Right lobe of liver (tissue), 4 donors: ENCODE results near the gene SERPINB4.

Source experiments
- POLR2A ChIP-seq: fragments of 450-650 bp; IDR thresholded peaks from one replicate; pipeline ENCODE4 v1.6.1; 2017; ENCODE audit warnings: antibody characterized with exemption, mild to moderate bottlenecking
- TF ChIP-seq, protein P1 (sequence below), 4 donors: fragments of 200-600 bp in 3 of 4; fragments of 450-650 bp in 1 of 4; IDR thresholded peaks; one replicate each; pipeline versions ENCODE4 v1.5.1 to v1.8.0; 2016 to 2022; ENCODE audit warnings: antibody characterized with exemption in 4 of 4, mild to moderate bottlenecking in 2 of 4
- donor health status: DM: no; HTN: no; CAD: no.
- donor health status: DM: no; HTN: no; CAD: no.
- donor health status: DM: no; HTN: yes; CAD: no.

DNA sequence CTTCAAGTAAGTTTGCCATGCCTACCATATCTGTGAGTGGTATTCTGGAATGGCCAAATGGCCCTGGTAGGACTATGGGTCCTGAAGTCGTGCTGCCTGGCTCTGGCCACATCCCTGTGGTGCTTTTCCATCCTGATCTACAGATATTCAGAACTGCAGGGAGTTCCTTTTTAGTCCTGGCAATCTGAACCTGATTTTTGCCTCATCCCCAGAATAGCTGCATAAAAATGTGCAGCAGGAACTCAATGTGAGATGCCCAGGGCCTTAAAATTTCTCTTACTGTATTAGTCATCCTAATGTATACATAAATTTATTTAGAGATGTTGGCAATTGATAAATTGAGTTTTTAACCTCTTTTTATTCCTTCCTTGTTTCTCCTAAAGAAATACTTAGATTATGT, 51.6 kb downstream of the SERPINB4 start:
- TF ChIP-seq, protein P1, sequence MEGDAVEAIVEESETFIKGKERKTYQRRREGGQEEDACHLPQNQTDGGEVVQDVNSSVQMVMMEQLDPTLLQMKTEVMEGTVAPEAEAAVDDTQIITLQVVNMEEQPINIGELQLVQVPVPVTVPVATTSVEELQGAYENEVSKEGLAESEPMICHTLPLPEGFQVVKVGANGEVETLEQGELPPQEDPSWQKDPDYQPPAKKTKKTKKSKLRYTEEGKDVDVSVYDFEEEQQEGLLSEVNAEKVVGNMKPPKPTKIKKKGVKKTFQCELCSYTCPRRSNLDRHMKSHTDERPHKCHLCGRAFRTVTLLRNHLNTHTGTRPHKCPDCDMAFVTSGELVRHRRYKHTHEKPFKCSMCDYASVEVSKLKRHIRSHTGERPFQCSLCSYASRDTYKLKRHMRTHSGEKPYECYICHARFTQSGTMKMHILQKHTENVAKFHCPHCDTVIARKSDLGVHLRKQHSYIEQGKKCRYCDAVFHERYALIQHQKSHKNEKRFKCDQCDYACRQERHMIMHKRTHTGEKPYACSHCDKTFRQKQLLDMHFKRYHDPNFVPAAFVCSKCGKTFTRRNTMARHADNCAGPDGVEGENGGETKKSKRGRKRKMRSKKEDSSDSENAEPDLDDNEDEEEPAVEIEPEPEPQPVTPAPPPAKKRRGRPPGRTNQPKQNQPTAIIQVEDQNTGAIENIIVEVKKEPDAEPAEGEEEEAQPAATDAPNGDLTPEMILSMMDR (IDR thresholded peaks at IDR 0.05), result no peak
- TF ChIP-seq POLR2A, result no peak
